Measurements from ENCODE around the gene TMCC3.
A peak's percentile ranks its signal among the peaks of the same experiment; 100 is the strongest.
"Not testable (repeated sequence)": the region's sequence is repeated elsewhere in the genome, so short reads cannot be mapped to it uniquely, and the experiment has no call there.

TMCC3 gene

DNA sequence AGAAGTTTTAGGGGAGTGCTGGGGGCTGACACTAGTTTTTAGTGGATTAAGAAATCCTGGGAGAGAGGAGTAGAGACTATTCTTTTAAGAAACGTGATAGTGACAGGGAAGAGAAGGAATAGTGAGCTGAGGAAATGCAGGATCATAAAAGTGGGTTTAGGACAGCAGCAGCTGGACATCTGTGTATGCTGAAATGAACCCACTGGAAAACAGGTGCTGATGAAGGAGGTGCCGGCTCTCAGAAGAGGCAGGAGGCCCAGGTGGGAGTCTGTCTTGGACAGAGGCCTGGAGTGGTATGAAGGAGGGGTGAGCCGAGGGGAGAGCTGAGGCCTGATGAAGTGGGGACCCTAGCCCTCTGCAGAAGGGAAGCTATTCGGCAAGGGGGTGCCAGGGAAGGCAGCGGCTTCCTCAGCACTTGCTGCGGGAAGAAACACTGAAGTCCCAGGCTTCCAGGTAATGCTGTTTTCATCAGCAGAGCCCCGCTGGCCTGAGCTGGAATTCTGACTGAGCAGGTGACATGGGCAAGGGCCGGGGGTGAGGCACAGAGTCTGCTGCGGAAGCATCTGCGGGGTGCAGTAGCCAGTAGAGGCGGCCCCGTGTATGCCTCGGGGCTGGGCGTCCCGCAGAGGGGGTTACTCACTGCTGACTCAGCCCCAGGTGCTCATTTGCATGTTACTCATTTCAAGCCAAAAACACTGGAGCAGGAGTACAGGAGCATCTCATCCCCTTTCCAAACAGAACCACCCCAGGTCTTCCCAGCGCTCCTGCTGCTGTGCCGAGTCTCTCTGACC, 89.7 kb downstream of the TMCC3 start:
- peak; percentile 93 for DNase-seq

GRCh38 chr12:94558612-94559011, 91.7 kb downstream of the TMCC3 start:
- no peak for DNase-seq

DNA sequence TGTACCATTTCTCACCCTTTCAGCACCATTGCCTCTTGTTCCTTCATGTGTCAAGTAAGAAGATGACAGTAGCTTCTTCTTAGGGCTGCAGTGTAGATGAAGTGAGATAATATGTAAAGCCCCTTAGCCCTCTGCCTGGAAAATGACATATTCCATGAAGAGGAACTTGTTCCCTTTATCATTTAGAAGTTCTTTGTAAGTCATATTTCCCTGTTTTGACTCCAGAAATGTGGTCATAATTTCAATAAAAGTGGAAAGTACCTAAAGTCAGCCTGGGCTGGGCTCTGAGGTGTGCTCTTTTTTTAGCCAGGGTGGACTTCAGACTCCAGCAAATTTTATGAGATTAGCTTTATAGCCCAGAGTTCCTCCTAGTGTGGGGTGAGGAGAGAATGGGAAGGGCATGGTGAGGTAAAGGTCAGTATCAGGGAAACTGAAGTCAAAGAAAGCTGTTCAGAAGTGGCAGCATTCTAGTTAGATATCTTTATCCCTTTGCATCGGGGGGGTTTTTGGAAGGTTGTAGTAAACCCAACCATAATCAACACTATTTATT, 92.5 kb downstream of the TMCC3 start:
- DNase-seq, result no peak

DNA sequence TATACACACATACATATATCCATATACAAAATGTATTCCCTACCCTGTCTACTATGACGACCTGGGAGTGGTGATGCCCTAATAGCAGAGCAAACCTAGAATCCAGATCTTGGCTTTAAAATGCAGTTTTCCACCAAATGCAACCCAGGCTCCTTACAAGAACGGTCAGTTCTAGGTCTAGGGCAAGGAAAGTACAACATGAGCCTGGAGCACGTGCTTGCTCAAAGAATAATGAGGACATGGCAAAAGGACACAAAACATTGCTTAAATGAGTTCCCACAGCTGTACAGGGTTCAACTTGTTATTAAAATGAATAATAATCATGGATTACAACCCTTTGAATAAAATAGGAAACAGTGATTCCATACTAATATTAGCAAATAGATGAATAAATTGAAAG, 94.7 kb downstream of the TMCC3 start:
- no peak for DNase-seq

GRCh38 chr12:94553875-94554274, 96.5 kb downstream of the TMCC3 start:
- no peak for DNase-seq

DNA sequence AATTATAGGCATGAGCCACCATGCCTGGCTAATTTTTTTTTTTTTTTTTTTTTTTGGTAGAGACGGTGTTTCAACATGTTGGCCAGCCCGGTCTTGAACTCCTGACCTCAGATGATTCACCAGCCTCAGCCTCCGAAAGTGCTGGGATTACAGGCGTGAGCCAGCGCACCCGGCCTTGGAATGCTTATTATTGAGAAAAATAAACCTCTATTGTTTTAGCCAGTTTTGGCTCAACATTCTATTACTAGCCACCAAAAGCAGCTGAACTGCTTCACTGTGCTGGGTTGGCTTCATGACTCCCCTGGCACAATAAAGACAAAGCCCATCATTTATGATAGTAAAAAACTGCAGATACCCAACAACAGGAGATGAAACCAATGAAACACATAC, 97.2 kb downstream of the TMCC3 start:
- DNase-seq, result no peak

DNA sequence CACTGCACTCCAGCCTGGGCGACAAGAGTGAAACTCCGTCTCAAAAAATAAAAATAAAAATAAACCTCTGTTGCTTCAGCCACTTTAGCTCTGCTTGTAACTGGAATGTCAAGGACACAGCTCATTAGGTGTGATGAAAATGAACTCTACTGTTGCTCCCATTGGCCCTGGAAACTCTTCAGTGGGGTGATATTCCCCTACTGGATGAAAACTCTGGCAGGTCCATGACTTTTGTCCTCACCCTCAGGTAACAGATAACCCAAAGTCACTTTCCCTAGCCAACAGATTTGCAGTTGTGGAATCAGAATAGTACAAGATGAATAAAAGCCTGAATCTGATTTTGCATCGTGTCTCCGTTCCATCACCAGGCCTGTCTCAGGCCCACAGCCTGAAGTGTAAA, 98.5 kb downstream of the TMCC3 start:
- no peak for DNase-seq

DNA sequence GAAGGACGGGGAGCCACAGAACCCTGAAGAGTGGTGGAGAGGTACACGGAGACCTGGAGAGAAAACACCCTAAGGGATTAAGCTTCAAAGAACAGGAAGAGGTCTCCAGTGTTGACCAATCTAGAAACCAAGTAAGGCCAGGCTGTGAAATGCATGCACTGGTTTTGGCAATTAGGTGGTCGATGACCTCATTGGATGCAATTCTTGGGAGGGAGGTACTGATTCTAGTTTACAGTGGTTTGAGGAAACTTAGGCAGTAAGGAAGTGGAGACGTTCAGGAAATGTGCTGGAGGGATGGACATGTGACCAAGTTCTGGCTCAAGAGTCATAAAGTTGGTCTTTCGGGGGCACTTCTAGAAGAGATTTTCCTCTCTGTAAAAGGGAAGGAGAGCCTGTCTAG, 99.4 kb downstream of the TMCC3 start:
- DNase-seq, result no peak

GRCh38 chr12:94548833-94549232, 101.5 kb downstream of the TMCC3 start:
- DNase-seq, result not testable (repeated sequence)

- peak; percentile 54 for DNase-seq
Measured at GRCh38 chr12:94545935-94546771, 104.2 kb downstream of the TMCC3 start.

DNA sequence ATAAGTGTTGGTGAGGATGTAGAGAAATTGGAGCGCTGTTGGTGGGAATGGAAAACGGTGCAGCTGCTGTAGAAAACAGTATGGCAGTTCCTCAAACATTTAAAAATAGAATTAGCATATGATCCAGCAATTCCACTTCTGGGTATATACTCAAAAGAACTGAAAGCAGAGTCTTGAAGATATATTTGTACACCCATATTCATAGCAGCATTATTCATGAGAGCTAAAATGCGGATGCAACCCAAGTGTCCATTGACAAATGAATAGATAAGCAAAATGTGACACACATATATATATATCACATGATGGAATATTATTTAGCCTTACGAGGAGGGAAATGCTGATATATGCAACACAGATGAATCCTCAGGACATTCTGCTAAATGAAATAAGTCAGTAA, 106.0 kb downstream of the TMCC3 start:
- no peak for DNase-seq

GRCh38 chr12:94538318-94538717, 112.0 kb downstream of the TMCC3 start:
- no peak for DNase-seq

DNA sequence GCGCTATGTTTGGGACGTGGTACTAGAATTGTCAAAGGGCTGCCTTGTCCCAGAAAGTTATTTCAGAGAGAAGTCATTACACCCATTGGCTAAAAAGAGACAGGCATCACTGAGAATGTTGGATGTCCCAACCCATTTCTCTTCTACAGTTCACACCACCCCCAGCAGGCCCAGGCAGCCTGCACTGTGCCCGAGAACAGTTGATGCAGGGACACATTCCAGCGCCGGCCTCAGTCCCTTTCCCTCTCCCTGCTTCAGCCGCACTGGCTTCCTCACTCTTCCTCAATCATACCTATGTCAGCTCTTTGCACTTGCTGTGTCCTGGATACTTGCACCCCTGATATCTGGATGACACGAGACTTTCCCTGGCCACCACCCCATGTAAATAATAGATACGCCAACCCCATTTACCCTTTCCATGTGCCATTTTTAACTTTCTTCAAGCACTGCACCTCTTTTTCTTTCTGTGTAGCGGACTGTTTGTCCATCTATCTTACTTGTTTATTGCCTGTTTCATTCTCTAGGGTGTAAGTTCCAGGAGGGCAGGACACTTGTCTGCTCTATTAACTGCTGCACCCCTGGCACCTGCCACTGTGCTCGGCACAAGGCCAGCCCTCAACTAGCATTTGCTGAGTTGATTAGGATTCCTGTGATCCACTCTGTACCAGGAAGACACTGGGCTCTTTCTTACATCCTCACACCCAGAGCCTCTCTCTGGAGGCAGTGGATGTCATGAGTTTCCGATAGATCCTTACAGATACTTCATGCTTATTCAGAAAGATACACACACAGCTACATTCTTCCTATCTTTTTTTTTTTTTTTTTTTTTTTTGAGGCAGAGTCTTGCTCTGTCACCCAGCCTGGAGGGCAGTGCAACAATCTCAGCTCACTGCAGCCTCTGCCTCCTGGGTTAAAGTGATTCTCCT, 114.1 kb downstream of the TMCC3 start:
- no peak for DNase-seq

GRCh38 chr12:94535510-94535921, 114.8 kb downstream of the TMCC3 start:
- DNase-seq, result no peak

DNA sequence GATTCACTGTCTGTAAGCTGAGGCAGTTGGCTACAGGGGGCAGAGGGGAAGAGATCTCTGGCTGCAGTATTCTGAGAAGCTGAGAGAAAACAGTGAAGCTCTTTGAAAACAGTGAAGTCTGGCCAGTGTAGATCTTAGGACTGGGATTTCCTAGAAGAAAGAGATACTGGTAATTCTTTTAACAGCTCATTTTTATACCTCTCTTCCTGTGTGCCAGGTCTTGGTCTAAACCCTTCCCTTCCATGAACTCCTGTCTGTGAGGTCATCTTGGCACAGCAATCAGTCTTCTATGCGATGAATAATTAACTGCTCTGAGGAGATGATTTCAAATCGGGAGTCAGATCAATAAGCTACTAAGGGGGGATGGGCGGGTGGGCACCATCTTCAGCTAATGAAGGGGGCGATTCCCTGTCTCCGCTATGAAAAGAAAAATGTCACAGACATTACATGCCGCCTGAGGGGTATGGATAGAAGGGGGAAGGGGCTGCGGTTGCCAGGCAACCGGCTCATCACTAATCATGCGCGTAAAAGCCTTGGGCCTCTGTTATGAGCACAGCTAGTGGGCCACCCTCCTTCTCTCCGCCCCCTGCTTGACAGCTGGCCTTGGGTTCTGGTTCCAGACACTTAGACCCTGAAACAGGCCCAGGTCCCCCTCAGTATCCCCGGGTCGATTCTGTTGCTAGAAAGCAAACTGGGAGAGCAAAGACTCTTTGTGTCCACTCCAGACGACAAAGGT, 115.4 kb downstream of the TMCC3 start:
- no peak for DNase-seq

- no peak for DNase-seq
Measured at GRCh38 chr12:94534278-94534677, 116.1 kb downstream of the TMCC3 start.

GRCh38 chr12:94532490-94533422, 117.6 kb downstream of the TMCC3 start:
- peak; percentile 74 for DNase-seq

DNA sequence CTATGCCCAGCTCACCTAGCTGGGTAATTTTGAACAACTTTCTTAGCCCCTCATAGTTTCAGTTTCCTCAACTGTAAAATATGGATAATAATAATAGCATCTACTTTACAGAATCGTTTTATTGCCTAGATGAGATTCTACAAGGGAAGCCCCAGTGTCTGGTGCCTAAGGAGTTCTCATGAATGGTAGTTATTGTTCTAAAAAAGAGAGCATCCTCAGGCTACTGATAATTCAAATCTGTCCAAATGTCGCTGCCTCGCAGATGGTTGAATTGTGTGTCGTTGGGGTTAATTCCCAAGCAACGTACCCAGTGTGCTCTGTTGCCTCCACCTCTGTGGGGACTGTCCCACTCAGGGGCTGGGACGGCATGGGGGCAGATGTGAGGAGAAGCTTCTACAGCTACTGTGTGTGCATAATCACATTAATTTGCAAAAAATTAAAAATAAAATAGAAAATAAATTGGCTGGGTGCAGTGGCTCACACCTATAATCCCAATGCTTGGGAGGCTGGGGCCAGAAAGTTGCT, 119.1 kb downstream of the TMCC3 start:
- no peak for DNase-seq

- DNase-seq, result no peak
Measured at GRCh38 chr12:94525951-94526350, 124.4 kb downstream of the TMCC3 start.
